Tibial artery (tissue), 4 donors: ENCODE measurements around the gene PRIMA1.

Experiments
- DNase-seq, 2 donors: peaks; one replicate each; pipeline ENCODE4 v3.0.0-alpha.2; 2019
- H3K27ac ChIP-seq, 2 donors: fragments of 200-600 bp; sonication (generic) in 1 of 2; 1 replicate in 1 of 2; 2 replicates in 1 of 2; pipeline ENCODE4 v1.5.1; 2018 to 2019; ENCODE audit warnings: mild to moderate bottlenecking in 1 of 2
- H3K27me3 ChIP-seq, 2 donors: fragments of 200-600 bp; sonication (generic) in 1 of 2; one replicate each; pipeline versions ENCODE4 v1.5.1 to v1.6.0; 2016 to 2019
- H3K36me3 ChIP-seq, 3 donors: fragments of 200-600 bp; sonication (generic) in 2 of 3; one replicate each; pipeline ENCODE4 v1.5.1; 2016 to 2019; ENCODE audit warnings: mild to moderate bottlenecking in 2 of 3
- H3K4me1 ChIP-seq, 4 donors: fragments of 200-600 bp; sonication (generic) in 2 of 4; 1 replicate in 3 of 4; 2 replicates in 1 of 4; pipeline ENCODE4 v1.5.1; 2016 to 2019
- H3K4me3 ChIP-seq, 2 donors: fragments of 200-600 bp; sonication (generic) in 1 of 2; 1 replicate in 1 of 2; 2 replicates in 1 of 2; pipeline ENCODE4 v1.5.1; 2018 to 2019; ENCODE audit warnings: mild to moderate bottlenecking in 2 of 2
- H3K9me3 ChIP-seq, 3 donors: fragments of 200-600 bp; sonication (generic) in 1 of 3; one replicate each; pipeline ENCODE4 v1.5.1; 2016 to 2019
- CTCF ChIP-seq, 2 experiments: fragments of 200-600 bp in 1 of 2; fragments of 450-650 bp in 1 of 2; IDR thresholded peaks; one replicate each; pipeline ENCODE4 v1.5.1; 2017 to 2019; ENCODE audit warnings: antibody characterized with exemption in 2 of 2, mild to moderate bottlenecking in 1 of 2, moderate library complexity in 1 of 2
- intact Hi-C: fragments of 100-400 bp; cut with DNase I; formaldehyde crosslinking; loops from one replicate; pipeline ENCODE4 v1.15.0; 2023; ENCODE audit warnings: low total_unique reads

PRIMA1 gene

GRCh38 chr14:93731753-93732152 is 56.5 kb downstream of the PRIMA1 start:
- H3K36me3 ChIP-seq = peaks cover 0 to 28% (median 16%) of the 10 kb centered on the region in 3 donors
- no peak for DNase-seq
- H3K9me3 ChIP-seq = no peaks in the 10 kb centered on the region
- no peaks in the 10 kb centered on the region for H3K27me3 ChIP-seq
- intact Hi-C loops = no loop called here
- TF ChIP-seq CTCF (IDR thresholded peaks at IDR 0.05) = no peak
- peaks cover 0 to 5% (median 0%) of the 10 kb centered on the region in 4 donors for H3K4me1 ChIP-seq
- H3K4me3 ChIP-seq = no peak overlapping the region
- no peak overlapping the region for H3K27ac ChIP-seq

- H3K27ac ChIP-seq = no peak overlapping the region
- no peak overlapping the region for H3K4me3 ChIP-seq
- no peak for DNase-seq
- peaks cover 0 to 25% (median 11%) of the 10 kb centered on the region in 3 donors for H3K36me3 ChIP-seq
- no peak for TF ChIP-seq CTCF (IDR thresholded peaks at IDR 0.05)
- no peaks in the 10 kb centered on the region for H3K27me3 ChIP-seq
- intact Hi-C loops = no loop called here
- no peaks in the 10 kb centered on the region for H3K9me3 ChIP-seq
- H3K4me1 ChIP-seq = peaks cover 0 to 5% (median 0%) of the 10 kb centered on the region in 4 donors
Measured at GRCh38 chr14:93729993-93730392, 58.3 kb downstream of the PRIMA1 start.

- no peak for DNase-seq
- no peak overlapping the region for H3K4me3 ChIP-seq
Measured at GRCh38 chr14:93728651-93729016, 59.7 kb downstream of the PRIMA1 start.

GRCh38 chr14:93727917-93728650 is 60.2 kb downstream of the PRIMA1 start:
- intact Hi-C loops = no loop called here
- Histone ChIP-seq H3K27me3 (no peaks in the 10 kb centered on the region), H3K4me1 (peaks cover 0 to 4% (median 0%) of the 10 kb centered on the region in 4 donors), H3K4me3 (no peak overlapping the region), H3K36me3 (peaks cover 0 to 27% (median 11%) of the 10 kb centered on the region in 3 donors), H3K9me3 (no peaks in the 10 kb centered on the region), H3K27ac (no peak overlapping the region)
- TF ChIP-seq CTCF (IDR thresholded peaks at IDR 0.05) = no peak
- no peak for DNase-seq

More at GRCh38 chr14:93728651-93729016, 59.7 kb downstream of the PRIMA1 start:
- Histone ChIP-seq H3K27ac (no peak overlapping the region), H3K36me3 (peaks cover 0 to 25% (median 11%) of the 10 kb centered on the region in 3 donors), H3K9me3 (no peaks in the 10 kb centered on the region), H3K27me3 (no peaks in the 10 kb centered on the region), H3K4me1 (peaks cover 0 to 5% (median 0%) of the 10 kb centered on the region in 4 donors)
- TF ChIP-seq CTCF (IDR thresholded peaks at IDR 0.05) = no peak
- intact Hi-C loops = no loop called here

GRCh38 chr14:93727039-93727740 is 61.1 kb downstream of the PRIMA1 start:
- Histone ChIP-seq H3K27me3 (no peaks in the 10 kb centered on the region), H3K9me3 (no peaks in the 10 kb centered on the region), H3K4me1 (no peaks in the 10 kb centered on the region), H3K36me3 (peaks cover 0 to 32% (median 11%) of the 10 kb centered on the region in 3 donors), H3K27ac (no peak overlapping the region), H3K4me3 (no peak overlapping the region)
- intact Hi-C loops = no loop called here
- DNase-seq = no peak
- no peak for TF ChIP-seq CTCF (IDR thresholded peaks at IDR 0.05)
